ENCODE data around the gene OLFML1.

Gene OLFML1

DNA sequence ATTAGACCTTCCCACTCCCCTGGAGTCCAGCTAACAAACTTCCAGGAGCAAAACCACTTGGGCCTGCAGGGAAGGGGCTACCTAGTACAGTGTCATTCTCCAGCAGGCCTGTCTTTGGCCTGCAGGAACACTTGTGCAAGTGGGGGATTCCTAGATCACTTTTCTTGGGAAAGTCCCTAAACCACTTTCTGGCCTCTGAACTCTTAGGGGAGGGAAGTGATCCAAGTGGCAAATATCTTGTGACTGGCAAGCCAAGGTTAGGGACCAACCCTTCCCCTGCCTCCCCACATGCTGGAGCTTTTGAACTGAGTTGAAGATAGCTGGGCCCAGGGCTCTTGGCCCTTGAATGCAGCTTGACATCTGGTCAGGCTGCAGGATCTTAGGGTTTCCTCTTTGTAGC lies 45.7 kb downstream of the OLFML1 start:
- DNase-seq (ENCODE audit: low spot score) (no peak), FAIRE-seq (no peak)

DNA sequence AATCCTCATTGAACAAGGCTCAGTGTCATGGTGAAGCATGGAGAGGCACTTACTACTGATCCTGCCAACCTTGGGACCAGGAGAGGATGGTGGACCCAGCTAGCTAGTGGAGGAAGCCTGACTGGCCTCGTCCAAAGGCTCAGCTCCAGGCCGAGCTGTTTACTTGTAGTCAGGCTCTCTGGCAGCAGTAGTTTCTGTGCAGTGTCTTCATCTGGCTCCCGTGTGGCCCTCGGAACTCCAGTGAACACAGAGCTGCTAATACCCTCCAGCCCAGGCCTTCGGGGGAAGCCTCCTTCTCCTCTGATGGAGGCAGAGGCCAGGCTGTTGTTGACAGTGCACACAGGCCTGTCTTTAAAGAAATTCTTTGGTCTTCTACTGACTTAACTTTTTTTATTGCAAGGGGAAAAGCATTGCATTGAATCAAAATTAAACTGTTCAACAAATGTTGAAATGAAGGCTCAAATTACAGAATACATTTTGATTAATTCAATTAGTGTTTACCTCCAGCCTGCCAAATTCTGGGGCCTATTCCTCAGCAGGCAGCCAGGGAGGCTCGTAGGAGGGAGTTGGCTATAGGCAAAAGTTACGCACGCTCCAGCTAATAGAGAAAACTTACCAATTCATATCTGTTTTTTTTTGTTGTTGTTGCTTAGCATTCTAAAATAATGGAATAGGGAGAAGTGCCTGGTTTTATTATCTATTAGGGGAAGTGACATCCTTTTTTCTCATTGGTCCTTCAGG lies 47.3 kb downstream of the OLFML1 start:
- no peak for FAIRE-seq

DNA sequence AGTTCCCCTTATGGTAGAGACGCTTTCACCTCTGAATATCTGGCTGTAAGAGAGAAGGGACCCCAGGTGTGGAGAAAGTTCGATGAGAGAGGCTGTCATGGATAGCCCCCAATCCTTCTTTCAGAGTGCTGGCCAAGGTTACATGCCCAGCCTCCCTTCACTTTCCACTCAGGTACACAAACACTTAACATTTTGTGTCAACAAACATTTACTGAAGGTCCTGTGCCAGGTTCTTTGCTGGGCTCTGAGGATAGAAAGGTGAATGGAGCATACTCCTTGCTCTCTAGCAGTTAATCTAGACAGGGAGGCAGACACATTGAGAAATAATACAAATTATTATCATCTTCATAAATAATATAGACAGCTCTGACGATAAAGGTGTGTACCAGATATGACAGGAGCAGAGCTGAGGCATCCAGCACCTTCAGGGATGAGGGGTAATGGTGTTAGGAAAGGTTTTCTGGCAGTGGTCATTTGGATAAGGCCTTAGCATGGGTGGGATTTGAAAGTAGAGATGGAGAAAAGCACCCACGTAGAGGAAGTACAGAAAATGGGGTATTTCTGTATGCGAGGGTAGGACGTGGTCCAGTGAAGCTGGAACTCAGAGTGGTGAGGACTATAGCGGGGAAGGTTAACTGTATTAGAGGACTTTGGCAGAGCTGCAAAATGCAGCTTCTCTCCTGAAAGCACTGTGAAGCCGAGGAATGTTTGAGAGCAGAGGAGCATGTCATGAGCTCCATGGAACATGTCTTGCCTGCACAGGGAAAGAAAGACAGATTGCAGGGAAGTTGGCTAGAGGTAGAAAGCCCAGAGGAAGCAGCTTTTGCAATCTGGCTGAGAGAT lies 48.1 kb downstream of the OLFML1 start:
- FAIRE-seq: no peak
- DNase-seq (ENCODE audit: low spot score): no peak

More for the DNA sequence above, 47.3 kb downstream of the OLFML1 start:
- no peak for DNase-seq (ENCODE audit: low spot score)

DNA sequence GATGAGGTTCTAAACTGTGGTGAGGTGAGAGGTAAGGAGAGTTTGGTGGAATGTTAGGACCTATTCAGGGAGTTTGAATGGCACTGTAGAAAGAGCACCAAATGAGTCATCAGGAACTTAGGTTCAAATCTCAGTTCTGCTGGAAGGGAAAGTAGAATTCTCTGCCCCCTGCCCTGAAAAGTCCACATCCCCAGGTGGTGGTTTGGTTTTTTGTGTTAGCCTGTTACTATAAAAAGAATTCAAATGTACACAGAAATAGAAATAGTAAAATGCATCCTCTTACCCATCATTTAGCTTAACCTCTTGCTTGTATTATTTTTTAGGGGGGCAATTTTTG lies 48.7 kb downstream of the OLFML1 start:
- FAIRE-seq: no peak
- no peak for DNase-seq (ENCODE audit: low spot score)

DNA sequence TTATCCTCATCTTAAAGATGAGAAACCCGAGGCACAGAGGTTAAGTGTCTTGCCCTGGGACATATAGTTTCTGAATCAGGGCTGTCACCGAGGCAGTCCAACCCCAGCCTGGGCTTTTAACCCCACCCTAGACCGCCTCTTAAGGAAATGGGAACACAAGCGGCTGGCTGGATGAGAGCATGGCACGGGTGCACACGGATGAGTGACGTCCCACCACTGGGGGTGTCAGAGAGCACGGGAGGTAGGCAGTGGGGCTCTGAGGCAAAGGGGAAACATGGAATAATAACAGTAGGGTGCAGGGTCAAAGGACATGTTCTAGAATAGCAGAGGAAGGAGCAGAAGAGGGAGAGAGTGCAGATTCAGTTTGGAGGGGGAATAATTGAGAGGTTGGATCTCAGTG lies 50.8 kb downstream of the OLFML1 start:
- DNase-seq (ENCODE audit: low spot score) (peak; percentile 29), FAIRE-seq (no peak)

DNA sequence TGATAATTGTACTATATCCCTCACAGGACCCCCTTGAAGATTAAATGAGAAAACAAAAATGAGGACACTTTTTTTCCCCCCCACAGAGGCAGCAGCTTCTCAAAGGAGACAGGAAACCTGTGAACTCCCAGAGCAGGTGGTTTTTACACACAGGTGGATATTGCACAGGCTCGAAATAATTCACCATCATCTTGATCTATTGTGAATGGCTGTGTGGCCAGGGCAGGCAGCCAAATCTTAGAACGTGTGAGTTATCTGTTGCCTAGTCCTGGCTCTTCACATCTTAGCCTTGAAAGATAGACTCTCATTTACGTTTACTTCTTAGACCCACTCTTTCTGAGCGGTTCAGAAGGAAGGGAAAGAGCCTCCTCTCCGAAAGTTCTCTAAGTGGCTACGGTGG lies 52.0 kb downstream of the OLFML1 start:
- no peak for FAIRE-seq

DNA sequence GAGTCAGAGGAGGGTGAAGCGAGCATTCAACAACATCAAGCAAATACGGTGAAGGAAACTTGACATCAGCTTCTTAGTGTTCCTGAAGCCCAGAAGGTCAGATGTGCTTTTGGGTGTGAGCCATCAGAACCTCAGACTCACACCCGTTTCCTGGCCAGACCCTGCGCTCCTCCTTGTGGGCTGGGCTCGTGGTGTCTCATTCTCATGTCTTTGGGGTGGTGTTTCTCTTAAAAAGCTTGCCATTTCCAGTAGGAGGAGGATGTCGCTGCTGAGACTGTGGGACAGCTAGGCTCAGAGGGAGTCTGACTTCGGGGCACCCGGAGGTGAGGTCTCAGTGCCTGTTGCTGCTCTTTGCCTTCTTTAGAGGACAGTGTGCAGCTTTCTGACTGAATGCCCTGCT lies 52.7 kb downstream of the OLFML1 start:
- FAIRE-seq (no peak), DNase-seq (ENCODE audit: low spot score) (no peak)

More for the DNA sequence above, 52.0 kb downstream of the OLFML1 start:
- no peak for DNase-seq (ENCODE audit: low spot score)

DNA sequence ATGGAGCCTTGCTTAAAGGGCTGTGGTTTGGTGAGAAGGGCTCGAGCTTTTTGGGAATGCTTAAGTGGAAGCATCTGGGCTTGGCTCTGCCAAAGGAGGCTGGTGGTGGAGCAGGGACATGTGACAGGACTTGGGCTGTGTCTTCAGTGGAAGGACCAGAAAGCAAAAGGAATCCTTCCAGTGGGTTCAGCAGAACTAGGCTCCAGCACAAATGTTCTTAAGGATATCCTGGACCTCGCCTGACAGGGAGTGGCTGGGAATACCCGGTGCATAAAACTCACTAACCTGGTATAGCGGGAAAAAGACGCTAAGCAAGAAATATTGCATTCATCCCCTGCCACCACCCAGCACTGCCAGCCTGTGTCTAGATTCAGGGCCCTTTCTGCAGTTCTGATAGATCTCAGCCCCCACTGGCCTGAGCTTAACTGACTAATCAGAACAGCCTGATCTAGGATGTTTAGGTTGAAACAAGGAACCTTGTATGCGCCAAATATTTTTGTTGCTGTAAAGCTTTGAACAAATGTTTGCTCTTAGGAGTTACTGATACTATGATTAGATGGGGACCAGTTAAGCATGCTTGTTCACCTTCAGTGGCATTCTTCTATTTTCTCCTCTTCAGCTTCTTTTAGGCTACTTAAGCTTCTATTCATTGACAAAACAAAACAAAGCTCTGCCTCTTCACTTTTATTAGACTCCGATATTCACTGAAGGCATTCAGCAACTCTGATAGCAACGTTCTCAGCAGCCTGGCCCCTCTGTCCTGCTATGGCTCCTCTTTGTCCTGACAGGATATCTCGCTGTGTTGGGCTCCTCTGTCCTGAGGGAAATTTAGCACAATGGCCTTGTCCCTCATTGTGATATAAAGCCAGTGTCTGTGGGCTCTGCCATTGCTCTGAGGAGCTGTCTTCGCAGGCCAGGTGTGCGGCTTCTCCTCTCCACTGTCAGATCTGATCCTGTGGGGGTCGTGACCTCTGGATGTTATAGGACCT lies 53.5 kb downstream of the OLFML1 start:
- no peak for FAIRE-seq

DNA sequence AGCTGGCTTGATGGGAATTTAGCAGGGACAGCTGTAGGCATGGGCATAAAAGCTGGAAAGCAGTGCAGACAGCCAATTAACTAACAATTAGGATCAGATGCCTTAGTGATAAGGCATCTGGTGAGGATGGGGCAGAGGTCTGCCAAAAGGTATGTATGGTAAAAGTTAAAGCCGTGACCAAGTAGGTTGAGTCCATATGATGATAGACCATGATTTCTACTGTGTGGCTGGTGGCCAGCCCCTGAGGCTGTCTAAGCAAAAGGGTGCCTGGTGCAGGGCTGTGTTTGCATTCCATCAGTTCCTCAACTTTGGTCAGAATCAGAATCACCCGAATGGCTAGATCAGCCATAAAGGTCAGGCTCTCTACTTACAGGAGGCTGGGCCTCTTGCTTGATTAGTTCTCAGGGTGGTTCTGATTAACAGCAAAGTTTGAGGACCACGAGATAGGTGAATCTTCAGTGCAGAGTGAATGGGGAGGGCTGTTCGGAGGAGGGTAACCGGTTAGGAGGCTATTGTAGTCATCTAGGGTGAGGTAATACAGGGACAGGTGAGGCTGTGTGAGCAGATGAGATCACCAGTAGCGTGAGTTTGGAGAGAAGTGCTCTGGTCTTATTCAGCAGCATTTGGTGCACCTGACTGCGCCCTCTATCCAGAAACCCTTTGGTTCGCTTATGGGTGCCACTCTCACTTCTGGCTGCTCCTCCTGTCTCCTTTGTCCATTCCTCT lies 55.7 kb downstream of the OLFML1 start:
- FAIRE-seq: no peak

More for the DNA sequence above, 53.5 kb downstream of the OLFML1 start:
- no peak for DNase-seq (ENCODE audit: low spot score)

DNA sequence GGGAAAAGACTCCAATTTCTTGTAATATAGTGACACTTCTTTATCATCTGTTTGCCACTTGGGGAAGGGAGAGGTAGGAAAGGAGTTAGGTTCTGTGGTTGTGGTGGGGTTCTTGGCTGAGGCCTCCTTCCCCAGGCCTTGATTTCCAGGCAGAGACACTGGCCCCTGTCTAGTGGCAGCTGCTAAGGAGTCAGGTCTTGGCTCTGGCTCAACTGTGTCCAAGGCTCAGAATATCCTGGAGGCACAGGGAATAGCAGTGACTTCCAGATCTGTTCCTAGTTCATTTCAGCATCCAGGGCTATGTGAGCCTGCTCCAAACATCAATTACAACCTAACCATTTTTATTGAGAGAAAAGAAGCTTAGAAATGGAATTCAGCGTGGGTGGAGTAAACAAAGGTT lies 58.0 kb downstream of the OLFML1 start:
- no peak for DNase-seq (ENCODE audit: low spot score)
- FAIRE-seq: no peak

More for the DNA sequence above, 55.7 kb downstream of the OLFML1 start:
- DNase-seq (ENCODE audit: low spot score): no peak

DNA sequence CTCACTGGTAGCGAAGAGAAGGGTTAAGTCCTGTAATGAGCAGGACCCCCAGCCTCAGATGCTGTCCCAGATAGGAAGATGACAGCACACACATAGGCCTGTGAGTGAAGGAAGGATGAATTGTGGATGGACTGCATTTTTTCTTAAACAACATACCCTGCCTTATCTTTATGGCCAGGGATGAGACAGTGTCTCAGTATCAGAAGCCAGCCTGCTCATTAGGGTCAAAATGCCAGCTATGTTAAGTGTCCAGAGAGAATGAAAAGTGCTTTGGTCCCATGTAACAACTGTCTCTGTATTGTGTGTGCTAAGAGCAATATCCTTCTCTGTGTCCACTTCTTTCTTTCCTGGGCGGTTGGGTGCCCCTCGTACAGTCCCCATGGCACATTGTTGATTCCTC lies 58.7 kb downstream of the OLFML1 start:
- FAIRE-seq (no peak), DNase-seq (ENCODE audit: low spot score) (no peak)

DNA sequence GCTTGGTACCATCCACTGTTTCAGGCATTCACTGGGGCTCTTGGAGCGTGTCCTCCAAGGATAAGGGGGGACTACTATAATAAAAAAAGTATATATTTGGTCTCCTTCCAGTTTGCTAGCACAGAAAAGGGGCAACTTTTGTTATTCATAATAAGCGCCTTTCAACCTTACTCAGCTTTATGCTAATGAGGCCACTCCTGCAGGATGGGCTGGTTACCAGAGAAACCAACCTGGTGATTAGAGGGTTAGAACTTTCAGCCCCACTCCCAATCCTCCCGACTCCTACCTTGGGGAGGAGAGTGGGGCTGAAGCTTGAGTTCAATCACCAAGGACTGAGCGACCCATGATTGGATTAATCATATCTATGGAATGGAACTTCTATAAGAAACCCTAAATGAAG lies 60.3 kb downstream of the OLFML1 start:
- FAIRE-seq (no peak), DNase-seq (ENCODE audit: low spot score) (no peak)

DNA sequence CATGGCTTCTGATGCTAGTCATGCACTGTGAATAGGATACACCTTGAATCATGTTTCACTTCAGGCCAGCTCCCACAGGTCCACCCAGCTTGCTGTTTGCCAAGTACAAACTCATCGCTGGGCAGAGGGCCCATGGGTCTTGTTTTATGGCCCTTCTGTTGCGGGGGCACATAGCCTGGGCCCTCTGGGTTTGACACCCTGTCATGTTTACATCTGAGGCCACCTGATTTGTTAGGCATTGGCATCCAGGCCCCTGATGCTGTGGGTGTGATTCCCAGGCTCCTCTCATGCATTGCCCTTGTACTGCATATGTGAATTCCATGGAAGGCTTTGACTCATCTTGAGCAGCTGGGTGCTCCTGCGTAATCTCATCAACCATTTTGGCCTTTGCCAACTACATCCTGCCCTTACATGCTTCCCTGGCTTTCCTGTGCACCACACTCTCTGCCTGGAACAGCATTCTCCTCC lies 61.1 kb downstream of the OLFML1 start:
- FAIRE-seq: no peak
- DNase-seq (ENCODE audit: low spot score): no peak

DNA sequence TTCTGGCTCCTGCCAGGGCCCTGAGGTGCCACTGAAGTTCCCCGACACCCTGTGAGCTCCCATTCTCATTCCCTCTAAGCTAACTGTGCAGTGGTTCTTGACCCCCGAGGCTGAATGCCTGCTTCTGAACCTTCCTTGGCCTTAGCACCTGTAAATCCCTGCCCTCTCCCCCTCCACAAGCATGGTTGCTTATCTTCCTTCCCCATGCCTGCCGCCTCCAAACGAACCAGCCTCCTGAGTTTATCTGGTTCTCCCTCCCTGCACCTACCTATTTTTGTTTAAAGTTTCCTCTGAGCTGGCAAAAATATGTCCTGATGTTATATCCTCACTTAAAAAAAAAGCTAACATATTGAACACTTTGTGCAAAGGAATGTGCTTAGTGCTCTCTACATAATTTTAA lies 62.4 kb downstream of the OLFML1 start:
- no peak for DNase-seq (ENCODE audit: low spot score)

DNA sequence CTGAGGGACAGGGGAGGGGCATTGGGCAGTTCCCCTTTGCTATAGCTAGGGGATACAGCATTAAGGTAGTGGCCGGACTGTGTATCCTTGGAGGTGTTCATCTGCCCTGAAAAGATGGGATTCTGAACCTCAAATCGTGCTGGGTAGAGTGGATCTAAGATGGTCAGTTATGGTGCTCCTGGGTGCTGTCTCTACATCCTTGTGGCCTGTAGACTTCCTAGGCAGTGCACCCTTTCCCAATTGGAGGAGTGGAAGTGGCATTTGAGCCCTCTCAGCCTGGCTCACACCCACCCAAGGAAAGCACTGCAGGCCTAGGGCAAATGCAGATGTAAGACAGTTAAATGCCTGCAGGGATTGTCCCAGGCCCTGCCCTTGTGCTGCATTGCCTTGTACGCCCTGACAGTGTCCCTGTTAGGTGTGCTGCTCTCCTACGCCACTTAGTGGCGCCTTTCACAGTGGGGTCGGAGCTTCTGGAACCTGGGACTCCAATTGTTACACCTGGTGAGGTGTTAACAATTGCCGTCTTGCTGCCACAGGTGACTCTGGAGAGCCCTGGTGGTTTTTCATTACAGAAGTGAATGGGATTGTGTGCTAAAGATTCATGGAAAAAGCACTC lies 63.5 kb downstream of the OLFML1 start:
- no peak for DNase-seq (ENCODE audit: low spot score)
- no peak for FAIRE-seq

More for the DNA sequence above, 62.4 kb downstream of the OLFML1 start:
- FAIRE-seq: no peak

DNA sequence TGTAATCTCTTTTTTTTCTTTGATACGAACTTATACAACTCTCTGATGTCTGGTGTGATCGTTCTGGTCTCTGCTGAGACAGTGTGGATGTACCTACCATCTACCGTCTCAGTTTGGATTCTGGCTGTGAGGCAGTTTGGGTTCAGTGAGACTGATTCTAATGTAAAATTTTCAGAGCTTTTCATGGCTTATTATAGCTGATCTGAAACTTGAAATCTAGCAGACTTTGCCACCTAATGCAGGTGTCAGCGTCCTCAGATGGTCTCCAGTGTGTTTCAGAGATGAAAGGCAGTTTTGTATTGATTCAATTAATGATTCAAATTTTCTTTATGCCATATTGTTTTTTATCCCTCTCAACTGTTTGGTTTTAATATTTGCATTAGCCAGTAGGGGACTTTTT lies 64.4 kb downstream of the OLFML1 start:
- FAIRE-seq (no peak), DNase-seq (ENCODE audit: low spot score) (no peak)

DNA sequence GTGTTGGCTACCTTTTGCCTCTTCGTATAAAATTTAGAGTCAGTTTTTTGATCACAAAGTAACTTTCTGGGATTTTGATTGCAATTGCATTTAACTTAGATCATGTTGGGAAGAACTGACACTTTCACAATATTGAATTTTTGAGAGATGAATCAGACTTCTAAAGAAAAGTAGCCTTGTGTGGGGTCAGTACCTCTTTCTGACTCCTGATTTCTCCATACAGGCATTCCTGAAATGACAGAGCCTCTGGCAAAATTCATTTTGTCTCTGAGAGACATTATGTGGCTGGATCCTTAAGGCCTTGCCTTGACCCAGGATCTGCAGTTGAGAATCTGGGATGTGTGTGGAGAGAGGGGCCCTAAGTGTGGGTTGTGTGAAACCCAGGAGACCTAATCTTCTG lies 66.3 kb downstream of the OLFML1 start:
- FAIRE-seq (no peak), DNase-seq (ENCODE audit: low spot score) (no peak)

DNA sequence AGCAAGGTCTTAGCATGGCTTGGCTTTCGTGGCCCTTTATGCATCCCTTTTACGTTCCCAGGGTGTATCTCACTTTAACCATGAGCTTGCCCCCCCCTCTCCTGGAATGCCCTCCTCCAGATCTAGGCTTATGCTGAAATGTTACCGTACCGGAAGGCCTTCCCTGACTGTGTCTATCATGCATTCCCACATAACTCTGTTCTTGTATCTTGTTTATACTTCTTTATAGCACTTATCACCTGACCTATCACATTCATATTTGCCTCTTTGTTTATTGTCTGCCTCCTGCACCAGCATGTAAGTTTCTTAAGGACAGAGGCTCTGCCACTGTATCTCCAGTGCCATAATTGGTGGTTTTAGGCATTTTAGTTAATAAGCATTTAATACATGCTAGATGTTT lies 67.4 kb downstream of the OLFML1 start:
- DNase-seq (ENCODE audit: low spot score): no peak
- FAIRE-seq: no peak

DNA sequence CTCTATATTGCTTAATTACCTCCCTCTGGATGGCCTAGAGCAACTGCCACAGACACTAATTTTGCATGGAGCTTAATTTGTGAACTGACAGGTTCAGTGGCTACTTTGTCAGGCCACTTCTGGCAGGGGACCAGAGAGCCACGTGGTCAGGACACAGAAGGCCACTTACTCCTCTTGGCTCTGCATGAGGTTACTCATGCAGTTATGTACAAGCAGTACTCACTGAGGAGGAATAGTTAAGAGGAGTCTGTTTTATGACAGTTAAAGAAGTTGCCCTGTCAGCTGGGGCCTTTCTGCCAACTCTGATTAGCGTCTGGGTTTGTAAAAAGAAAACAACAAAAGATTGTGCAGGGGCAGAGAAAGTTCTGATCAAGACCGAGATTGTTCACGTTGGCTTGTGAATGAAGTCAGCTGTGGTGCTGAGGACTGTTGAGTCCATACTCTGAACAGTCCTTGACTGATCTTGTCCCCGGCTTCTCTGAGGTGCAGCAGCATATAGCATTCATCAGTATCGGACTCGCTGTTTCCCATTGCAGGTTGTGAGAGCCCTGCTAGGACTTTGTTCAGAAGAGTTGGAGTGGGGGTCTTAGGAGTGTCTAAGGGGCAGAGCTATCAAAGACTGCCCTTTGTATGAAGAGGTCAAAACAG lies 69.9 kb downstream of the OLFML1 start:
- FAIRE-seq (no peak), DNase-seq (ENCODE audit: low spot score) (no peak)

DNA sequence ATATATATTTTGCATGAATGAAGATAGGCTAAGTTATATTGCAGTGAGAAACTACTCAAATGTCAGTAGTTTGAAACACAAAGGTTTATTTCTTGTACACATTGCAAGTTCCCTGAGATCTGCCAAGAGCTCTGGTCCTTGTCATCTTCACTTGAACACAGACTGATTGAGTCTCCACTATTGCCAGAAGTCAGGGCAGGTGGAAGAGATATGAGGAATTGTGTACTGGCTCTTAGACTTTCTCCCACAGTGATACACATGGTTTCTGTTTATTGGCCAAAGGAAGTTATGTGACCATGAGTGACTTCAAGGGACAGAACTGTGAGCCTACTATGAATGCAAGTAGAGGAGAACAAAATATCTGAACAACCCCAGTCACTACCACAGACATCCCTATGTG lies 72.7 kb downstream of the OLFML1 start:
- DNase-seq (ENCODE audit: low spot score) (no peak), FAIRE-seq (no peak)
